Measurements from ENCODE around the gene LPCAT3.

- TF ChIP-seq ELK1 (IDR thresholded peaks at IDR 0.05; ENCODE audit: low read depth, low read length), result no peak
- TF ChIP-seq BHLHE40 (IDR thresholded peaks at IDR 0.05; ENCODE audit: low read depth, low read length), result no peak
- TF ChIP-seq CTCF (IDR thresholded peaks at IDR 0.05), result no peak
- no peak for TF ChIP-seq RAD21 (conservative IDR thresholded peaks at IDR 0.05 in 1 of 2, IDR thresholded peaks at IDR 0.05 in 1 of 2)
- no peak for TF ChIP-seq TP53 (CRISPR knock-in tag; IDR thresholded peaks at IDR 0.05)
- TF ChIP-seq EP300 (IDR thresholded peaks at IDR 0.05), result no peak
- no peak for TF ChIP-seq JUN (IDR thresholded peaks at IDR 0.05)
Measured at GRCh38 chr12:6963016-6963731, 55.1 kb downstream of the LPCAT3 start.
